NCI-H748 treated with DMSO at 0.1 percent for 48 hours (cell line): Measurements from ENCODE around the gene LRRC28.

ENCODE experiments used
- DNase-seq: peaks from one replicate; lab custom pipeline; 2025; lab: John Stamatoyannopoulos, UW

LRRC28 gene

GRCh38 chr15:99343881-99344551 is 92.7 kb downstream of the LRRC28 start:
- DNase-seq = no peak

GRCh38 chr15:99344639-99345038 is 93.4 kb downstream of the LRRC28 start:
- no peak for DNase-seq

- DNase-seq = no peak
These were observed 94.0 kb downstream of the LRRC28 start for GRCh38 chr15:99345242-99345641.

GRCh38 chr15:99345832-99346462 is 94.7 kb downstream of the LRRC28 start:
- DNase-seq = no peak

- DNase-seq = no peak
These were observed 96.3 kb downstream of the LRRC28 start for GRCh38 chr15:99347574-99347973.

GRCh38 chr15:99348412-99348811 is 97.1 kb downstream of the LRRC28 start:
- no peak for DNase-seq

GRCh38 chr15:99350408-99350807 is 99.1 kb downstream of the LRRC28 start:
- no peak for DNase-seq

- DNase-seq = no peak
These were observed 108.5 kb downstream of the LRRC28 start for GRCh38 chr15:99359769-99360168.

GRCh38 chr15:99361545-99362185 is 110.4 kb downstream of the LRRC28 start:
- no peak for DNase-seq

- no peak for DNase-seq
These were observed 114.0 kb downstream of the LRRC28 start for GRCh38 chr15:99365242-99365641.

GRCh38 chr15:99366013-99366412 is 114.7 kb downstream of the LRRC28 start:
- DNase-seq = no peak

- DNase-seq = no peak
These were observed 117.5 kb downstream of the LRRC28 start for GRCh38 chr15:99368743-99369142.

- DNase-seq = no peak
These were observed 117.9 kb downstream of the LRRC28 start for GRCh38 chr15:99369196-99369595.

GRCh38 chr15:99371180-99372103 is 120.2 kb downstream of the LRRC28 start:
- no peak for DNase-seq

GRCh38 chr15:99385005-99385669 is 133.9 kb downstream of the LRRC28 start:
- no peak for DNase-seq

GRCh38 chr15:99385865-99386264 is 134.6 kb downstream of the LRRC28 start:
- no peak for DNase-seq

- DNase-seq = no peak
These were observed 135.1 kb downstream of the LRRC28 start for GRCh38 chr15:99386391-99386790.

- DNase-seq = no peak
These were observed 136.3 kb downstream of the LRRC28 start for GRCh38 chr15:99387421-99388168.

- DNase-seq = no peak
These were observed 139.4 kb downstream of the LRRC28 start for GRCh38 chr15:99390667-99391066.

GRCh38 chr15:99393641-99394040 is 142.4 kb downstream of the LRRC28 start:
- DNase-seq = no peak

GRCh38 chr15:99396375-99396774 is 145.1 kb downstream of the LRRC28 start:
- DNase-seq = no peak
